Uterus (tissue), 4 donors: Measurements from ENCODE around the gene PHTF2. TPM values are rescaled to one million over a fixed set of nuclear protein-coding genes. Genes with fewer than 3 reads are reported as not detected.

Source experiments
- DNase-seq, 2 donors: peaks; one replicate each; pipeline ENCODE4 v3.0.0-alpha.2; 2019 to 2020
- H3K27ac ChIP-seq, 2 donors: fragments of 200-600 bp; sonication (generic); 1 replicate in 1 of 2; 2 replicates in 1 of 2; pipeline ENCODE4 v1.5.1; 2016 to 2018
- H3K27me3 ChIP-seq, 2 donors: fragments of 200-600 bp; sonication (generic); one replicate each; pipeline ENCODE4 v1.5.1; 2018 to 2019; ENCODE audit warnings: control low read depth in 1 of 2
- H3K36me3 ChIP-seq, 2 donors: fragments of 200-600 bp; sonication (generic); one replicate each; pipeline ENCODE4 v1.5.1; 2019; ENCODE audit warnings: control low read depth in 1 of 2
- H3K4me1 ChIP-seq, 2 donors: fragments of 200-600 bp; sonication (generic); one replicate each; pipeline ENCODE4 v1.5.1; 2018 to 2019; ENCODE audit warnings: control low read depth in 1 of 2
- H3K4me3 ChIP-seq, 2 donors: fragments of 200-600 bp; sonication (generic); 1 replicate in 1 of 2; 2 replicates in 1 of 2; pipeline ENCODE4 v1.5.1; 2018 to 2019; ENCODE audit warnings: mild to moderate bottlenecking in 1 of 2
- H3K9me3 ChIP-seq, 2 donors: fragments of 200-600 bp; sonication (generic); one replicate each; pipeline ENCODE4 v1.5.1; 2019; ENCODE audit warnings: control low read depth in 1 of 2
- CTCF ChIP-seq, 4 experiments: fragments of 200-600 bp in 2 of 4; fragments of 450-650 bp in 2 of 4; sonication (generic) in 2 of 4; IDR thresholded peaks; one replicate each; pipeline ENCODE4 v1.5.1; 2016 to 2019; ENCODE audit warnings: antibody characterized with exemption in 4 of 4, mild to moderate bottlenecking in 2 of 4, moderate library complexity in 1 of 4
- POLR2A ChIP-seq, 2 donors: fragments of 450-650 bp; IDR thresholded peaks; one replicate each; pipeline ENCODE4 v1.6.1; 2016; ENCODE audit warnings: antibody characterized with exemption in 2 of 2, mild to moderate bottlenecking in 1 of 2, moderate library complexity in 1 of 2
- intact Hi-C: fragments of 100-400 bp; cut with DNase I; formaldehyde crosslinking; loops from one replicate; pipeline ENCODE4 v1.15.1; 2023; ENCODE audit warnings: low total_unique reads
- total RNA-seq, 4 donors: library from RNA; depleted of rRNA in 3 of 4; stranded (reverse); fragments of >200 nt in 3 of 4; gene quantifications; one replicate each; pipeline versions ENCODE4 v1.1.0 to v1.2.4, GENCODE V29; 2014 to 2023
- donor health status: DM: yes; HTN: yes; CAD: no.

PHTF2 gene
- total RNA-seq, 4 donors from 2014 or later = 6.4 to 54.8 (median 24.7) TPM

DNA sequence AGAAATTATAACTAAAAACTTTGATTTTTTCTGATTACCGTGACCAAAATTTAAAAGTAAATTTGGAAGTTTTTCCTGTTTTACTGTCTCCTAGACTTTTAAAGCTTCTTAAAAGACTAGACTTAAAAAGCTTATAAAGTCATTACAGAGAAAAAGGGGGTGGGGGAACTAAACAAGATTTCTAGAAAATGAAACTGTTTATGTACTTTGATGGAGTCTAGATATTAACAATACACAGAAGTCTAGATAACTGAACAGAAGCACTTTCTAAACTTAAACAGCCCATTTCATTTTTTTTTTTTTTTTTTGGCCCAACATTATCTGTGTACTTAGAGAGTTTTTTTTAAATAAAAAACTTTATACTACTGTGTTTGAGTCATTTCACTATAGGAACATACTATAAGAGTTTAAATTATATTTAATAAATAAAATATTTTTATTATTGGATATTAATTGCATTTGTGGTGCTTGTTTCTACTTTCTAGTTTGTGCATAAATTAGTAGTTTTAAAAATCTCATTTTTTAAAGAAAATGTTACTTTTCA is 98.5 kb downstream of the PHTF2 start:
- DNase-seq = no peak
- no peak overlapping the region for H3K27ac ChIP-seq
- no peaks in the 10 kb centered on the region for H3K27me3 ChIP-seq
- intact Hi-C loops = no loop called here
- no peaks in the 10 kb centered on the region for H3K4me1 ChIP-seq
- no peaks in the 10 kb centered on the region for H3K9me3 ChIP-seq
- no peaks in the 10 kb centered on the region for H3K36me3 ChIP-seq
- no peak overlapping the region for H3K4me3 ChIP-seq
- no peak for TF ChIP-seq CTCF (IDR thresholded peaks at IDR 0.05)
- no peak for TF ChIP-seq POLR2A (IDR thresholded peaks at IDR 0.05)

DNA sequence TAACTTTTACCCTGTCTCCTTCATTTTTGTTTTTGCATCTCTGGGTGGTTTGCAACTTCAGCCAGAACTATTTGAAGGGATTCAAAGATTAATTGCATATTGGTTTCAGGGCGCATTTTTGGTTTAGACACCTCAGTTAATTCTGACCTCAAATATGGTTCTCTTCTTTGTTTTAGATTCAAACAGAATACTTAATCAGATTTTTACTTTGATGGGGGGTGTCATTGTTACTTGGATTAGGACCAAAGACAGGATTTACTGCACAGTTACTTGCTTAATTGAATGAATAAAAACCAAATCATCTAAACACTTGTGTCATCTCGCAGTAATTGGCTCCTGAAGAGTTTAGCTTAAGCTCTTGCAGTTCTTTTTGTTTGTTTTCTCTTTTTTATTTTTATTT is 100.9 kb downstream of the PHTF2 start:
- Histone ChIP-seq H3K4me3 (no peak overlapping the region), H3K4me1 (no peaks in the 10 kb centered on the region), H3K27ac (no peak overlapping the region), H3K9me3 (no peaks in the 10 kb centered on the region), H3K36me3 (no peaks in the 10 kb centered on the region), H3K27me3 (no peaks in the 10 kb centered on the region)
- DNase-seq = no peak
- intact Hi-C loops = no loop called here
- no peak for TF ChIP-seq CTCF (IDR thresholded peaks at IDR 0.05)
- TF ChIP-seq POLR2A (IDR thresholded peaks at IDR 0.05) = no peak

DNA sequence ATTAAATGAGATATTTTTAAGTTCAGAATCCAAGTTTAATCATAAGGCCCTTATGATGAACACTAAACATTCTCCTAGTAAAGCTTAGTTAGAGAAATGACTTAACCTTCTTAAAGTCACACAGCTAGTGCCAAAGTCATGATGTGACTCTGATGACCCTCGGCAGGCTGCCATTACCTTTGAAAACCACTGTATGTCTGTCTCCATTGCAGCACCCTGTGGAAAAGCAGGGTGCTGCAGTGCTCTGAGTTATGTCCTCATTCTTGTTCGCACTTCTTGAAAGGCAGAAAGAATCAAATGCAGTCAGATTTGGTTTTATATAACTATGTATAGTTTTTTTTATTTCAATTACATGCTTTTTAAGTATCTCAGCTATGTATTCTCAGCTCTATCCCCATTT is 105.0 kb downstream of the PHTF2 start:
- H3K4me3 ChIP-seq = no peak overlapping the region
- no peaks in the 10 kb centered on the region for H3K36me3 ChIP-seq
- no peaks in the 10 kb centered on the region for H3K9me3 ChIP-seq
- H3K27ac ChIP-seq = no peak overlapping the region
- no peaks in the 10 kb centered on the region for H3K27me3 ChIP-seq
- no peak for DNase-seq
- intact Hi-C loops = no loop called here
- H3K4me1 ChIP-seq = no peaks in the 10 kb centered on the region
- TF ChIP-seq CTCF (IDR thresholded peaks at IDR 0.05) (no peak), POLR2A (IDR thresholded peaks at IDR 0.05) (no peak)

- intact Hi-C loops = no loop called here
- no peaks in the 10 kb centered on the region for H3K36me3 ChIP-seq
Measured at GRCh38 chr7:77904252-77904651, 105.7 kb downstream of the PHTF2 start.

DNA sequence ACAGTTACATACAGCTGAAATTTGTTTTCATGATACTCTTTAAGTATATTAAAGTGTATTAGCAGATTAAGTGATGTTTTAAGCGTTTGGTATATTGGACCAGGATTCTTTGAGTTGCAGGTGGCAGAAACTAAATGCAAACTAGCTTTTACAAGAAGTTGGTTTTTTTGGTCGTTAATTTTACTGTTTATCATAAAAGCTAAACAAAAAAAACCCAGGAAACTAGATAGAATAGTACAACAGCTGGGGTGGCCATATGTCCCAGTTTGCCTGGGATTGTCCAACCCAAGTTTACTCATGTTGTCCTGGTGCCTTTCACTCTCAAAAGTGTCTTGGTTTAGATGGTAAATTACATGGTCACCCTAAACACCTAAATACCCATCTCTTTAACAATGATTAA is 108.7 kb downstream of the PHTF2 start:
- intact Hi-C loops = no loop called here
- H3K4me3 ChIP-seq = no peak overlapping the region
- DNase-seq = no peak
- no peak overlapping the region for H3K27ac ChIP-seq
- no peak for TF ChIP-seq CTCF (IDR thresholded peaks at IDR 0.05)
- no peak for TF ChIP-seq POLR2A (IDR thresholded peaks at IDR 0.05)
- no peaks in the 10 kb centered on the region for H3K9me3 ChIP-seq
- no peaks in the 10 kb centered on the region for H3K4me1 ChIP-seq
- no peaks in the 10 kb centered on the region for H3K36me3 ChIP-seq
- no peaks in the 10 kb centered on the region for H3K27me3 ChIP-seq

More at GRCh38 chr7:77904252-77904651, 105.7 kb downstream of the PHTF2 start:
- H3K27ac ChIP-seq = no peak overlapping the region
- H3K9me3 ChIP-seq = no peaks in the 10 kb centered on the region
- no peak overlapping the region for H3K4me3 ChIP-seq
- H3K27me3 ChIP-seq = no peaks in the 10 kb centered on the region
- no peak for DNase-seq
- TF ChIP-seq CTCF (IDR thresholded peaks at IDR 0.05) = no peak
- no peak for TF ChIP-seq POLR2A (IDR thresholded peaks at IDR 0.05)
- no peaks in the 10 kb centered on the region for H3K4me1 ChIP-seq
